GM21528 (cell line): ENCODE measurements around the gene ZNHIT3.
"Not testable (repeated sequence)": the region's sequence is repeated elsewhere in the genome, so short reads cannot be mapped to it uniquely, and the experiment has no call there.

Experiments used
- ATAC-seq: cut with Tn5 transposase; IDR thresholded peaks from one replicate; pipeline ENCODE4 v1.9.1; 2021; ENCODE audit warnings: mild to moderate bottlenecking, moderate library complexity; ENCODE audit not compliant: unreplicated experiment, low FRiP score

ZNHIT3 gene

GRCh38 chr17:36486204-36487194 is at the start of gene ZNHIT3:
Gene ZNHIT3 (plus strand): TSS chr17:36486681. CDS start chr17:36486700, 19 bp downstream.
- ATAC-seq: peak; percentile 87

DNA sequence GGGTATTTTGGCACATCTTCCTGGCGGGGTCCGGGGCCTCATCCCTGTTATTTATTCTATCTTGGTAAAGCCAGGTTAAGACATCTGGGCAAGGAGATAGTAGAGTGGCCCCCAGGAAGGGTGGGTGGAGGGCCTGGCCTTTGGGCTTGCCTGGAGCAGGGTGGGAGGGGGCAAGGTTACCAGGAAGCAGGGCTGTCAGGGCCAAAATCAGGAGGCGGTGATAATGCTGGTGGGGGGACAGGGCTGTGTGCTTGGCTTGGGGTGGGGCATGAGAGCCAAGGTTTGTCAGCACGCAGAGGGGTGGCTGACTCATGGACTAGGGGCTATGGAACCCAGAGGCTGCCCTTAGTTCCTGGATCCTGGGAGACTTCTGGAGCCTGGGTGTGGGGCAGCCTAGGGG is 44.7 kb upstream of the ZNHIT3 start:
- not testable (repeated sequence) for ATAC-seq

- ATAC-seq: no peak
These were observed 42.7 kb upstream of the ZNHIT3 start for GRCh38 chr17:36443777-36444176.

- ATAC-seq: not testable (repeated sequence)
These were observed 36.5 kb upstream of the ZNHIT3 start for GRCh38 chr17:36449997-36450396.

GRCh38 chr17:36452888-36453287 is 33.6 kb upstream of the ZNHIT3 start:
- ATAC-seq: not testable (repeated sequence)

DNA sequence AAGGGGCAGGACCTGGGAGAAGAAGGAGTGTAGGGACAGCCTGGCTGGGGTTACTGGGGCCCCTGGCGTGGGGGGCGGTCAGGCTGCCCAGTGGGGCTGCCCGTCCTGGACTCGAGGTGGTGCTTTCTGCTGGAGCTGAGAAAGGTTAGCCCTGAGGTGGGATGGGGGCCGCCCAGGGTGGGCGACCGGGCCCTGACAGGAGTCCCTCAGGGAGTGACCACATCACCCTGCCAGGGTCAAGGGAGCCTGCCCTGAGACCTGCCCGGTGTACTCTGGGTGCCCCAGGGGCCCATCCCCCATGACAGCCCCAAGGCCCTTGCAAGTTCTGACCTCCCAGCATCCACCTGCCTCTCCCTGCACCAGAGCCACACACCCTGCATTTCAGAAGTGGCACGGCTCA is 28.8 kb upstream of the ZNHIT3 start:
- not testable (repeated sequence) for ATAC-seq

- no peak for ATAC-seq
These were observed 27.4 kb upstream of the ZNHIT3 start for GRCh38 chr17:36459045-36459444.

DNA sequence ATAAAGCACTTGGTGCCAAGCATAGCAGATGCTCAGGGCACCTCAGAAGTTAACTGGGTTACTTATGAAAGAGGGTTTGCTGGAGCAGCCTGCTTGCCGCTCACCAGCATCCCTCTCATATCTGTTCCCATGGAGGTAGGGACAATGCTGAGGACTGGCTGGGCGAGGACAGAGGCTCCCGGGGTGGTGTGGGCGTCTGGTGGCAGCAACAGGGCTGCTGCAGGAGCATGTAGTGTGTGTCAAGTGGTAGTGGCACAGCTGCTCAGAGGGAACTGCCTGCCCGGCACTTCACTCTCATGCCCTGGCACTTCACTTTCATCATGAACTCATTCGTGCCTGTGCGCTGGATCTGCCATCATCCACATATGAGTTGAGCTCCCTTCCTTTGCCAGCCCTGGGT is 26.9 kb upstream of the ZNHIT3 start:
- ATAC-seq: no peak

GRCh38 chr17:36460265-36460937 is 26.1 kb upstream of the ZNHIT3 start:
- no peak for ATAC-seq

GRCh38 chr17:36461330-36462110 is 25.0 kb upstream of the ZNHIT3 start:
- ATAC-seq: no peak

DNA sequence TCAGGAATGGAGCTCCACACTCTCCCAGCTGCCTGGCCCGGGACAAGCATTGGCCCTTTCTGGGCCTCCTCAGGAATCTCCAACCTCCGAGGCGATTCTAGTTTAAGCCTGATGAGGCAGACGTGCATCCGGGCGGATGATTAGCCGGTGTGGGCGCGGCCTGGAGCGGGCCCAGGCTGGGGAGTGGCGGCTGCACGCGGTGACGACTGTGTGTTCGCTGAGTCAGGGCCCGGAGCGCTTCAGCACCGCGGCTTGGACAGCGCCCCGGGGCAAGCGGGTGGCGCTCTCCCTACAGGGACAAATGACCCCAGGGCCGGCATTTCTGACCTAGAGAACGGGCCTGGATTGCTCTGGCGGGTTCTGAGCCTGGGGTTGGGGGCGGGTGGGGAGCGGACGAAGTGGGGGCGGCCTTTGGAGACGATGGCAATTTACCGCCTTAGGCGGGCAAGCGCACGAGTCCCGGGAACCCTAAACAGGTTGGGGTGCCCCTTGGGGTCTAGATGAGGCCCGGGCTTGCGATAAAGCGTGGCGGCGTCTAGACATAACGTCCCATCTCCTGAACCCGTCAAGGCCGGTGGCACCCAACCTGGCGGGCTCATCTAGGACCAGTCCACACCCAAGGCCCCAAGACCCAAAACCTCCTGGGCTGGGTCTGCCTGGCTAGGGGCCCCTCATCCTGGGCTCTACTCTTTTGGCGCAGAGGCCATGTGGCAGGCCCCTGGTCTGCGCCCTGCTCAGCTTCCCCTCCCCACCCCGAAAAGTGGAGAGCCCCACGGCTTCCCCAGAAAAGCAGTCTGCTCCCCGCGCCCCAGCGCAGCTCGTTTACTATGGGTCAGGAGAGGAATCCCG is 22.3 kb upstream of the ZNHIT3 start:
- ATAC-seq: no peak

GRCh38 chr17:36464765-36465088 is 21.8 kb upstream of the ZNHIT3 start:
- ATAC-seq: no peak

- ATAC-seq: no peak
These were observed 17.4 kb upstream of the ZNHIT3 start for GRCh38 chr17:36468903-36469635.

- ATAC-seq: no peak
These were observed 16.7 kb upstream of the ZNHIT3 start for GRCh38 chr17:36469733-36470132.

GRCh38 chr17:36470499-36470898 is 16.0 kb upstream of the ZNHIT3 start:
- no peak for ATAC-seq

DNA sequence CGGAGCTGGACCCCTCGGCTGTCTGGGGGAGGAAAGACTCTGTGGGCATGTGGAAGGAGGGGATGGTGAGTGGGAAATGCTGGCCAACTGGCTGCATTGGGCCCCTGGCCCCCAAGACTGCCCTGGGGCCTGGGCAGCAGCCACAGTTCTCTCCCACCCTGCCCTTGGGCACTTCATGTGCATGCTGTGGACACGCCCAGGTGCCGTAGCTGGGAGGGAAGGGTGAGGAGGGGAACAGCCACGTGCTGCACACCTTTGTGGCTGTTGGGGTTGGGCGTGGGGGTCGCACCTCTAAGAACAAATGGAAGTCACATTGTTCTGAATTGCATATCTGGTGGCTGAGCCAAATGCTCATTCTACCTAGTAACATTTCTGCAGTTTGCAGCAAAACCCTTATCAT is 11.9 kb upstream of the ZNHIT3 start:
- ATAC-seq: no peak

GRCh38 chr17:36475346-36475970 is 11.0 kb upstream of the ZNHIT3 start:
- no peak for ATAC-seq

DNA sequence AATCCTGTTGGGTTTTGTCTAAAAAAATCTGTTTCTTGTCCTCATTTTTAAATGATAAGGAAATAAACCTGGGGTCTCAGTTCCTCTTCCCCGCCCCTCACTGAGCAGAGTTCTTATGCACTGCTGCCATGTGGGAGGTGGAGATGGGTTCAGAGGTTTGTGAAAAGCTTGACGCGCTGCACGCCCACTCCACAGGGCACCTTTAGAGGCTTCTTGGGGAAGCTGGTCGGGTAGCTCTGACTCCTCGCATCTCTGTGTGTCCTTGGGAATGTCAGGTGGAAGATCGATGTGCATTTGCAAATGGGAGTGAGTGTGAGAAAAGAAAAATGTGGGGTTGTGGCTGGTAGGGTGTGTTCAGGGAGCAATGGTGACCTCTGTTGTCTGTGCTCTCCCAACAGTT is 4.7 kb upstream of the ZNHIT3 start:
- ATAC-seq: no peak
